Measurements from ENCODE around the gene ZBTB24.

GRCh38 chr6:109475625-109476024 is 7.4 kb downstream of the ZBTB24 start:
- TF ChIP-seq POLR2A (IDR thresholded peaks at IDR 0.05) (no peak), POLR2AphosphoS5 (IDR thresholded peaks at IDR 0.05) (no peak)
- TF ChIP-seq, protein P1, sequence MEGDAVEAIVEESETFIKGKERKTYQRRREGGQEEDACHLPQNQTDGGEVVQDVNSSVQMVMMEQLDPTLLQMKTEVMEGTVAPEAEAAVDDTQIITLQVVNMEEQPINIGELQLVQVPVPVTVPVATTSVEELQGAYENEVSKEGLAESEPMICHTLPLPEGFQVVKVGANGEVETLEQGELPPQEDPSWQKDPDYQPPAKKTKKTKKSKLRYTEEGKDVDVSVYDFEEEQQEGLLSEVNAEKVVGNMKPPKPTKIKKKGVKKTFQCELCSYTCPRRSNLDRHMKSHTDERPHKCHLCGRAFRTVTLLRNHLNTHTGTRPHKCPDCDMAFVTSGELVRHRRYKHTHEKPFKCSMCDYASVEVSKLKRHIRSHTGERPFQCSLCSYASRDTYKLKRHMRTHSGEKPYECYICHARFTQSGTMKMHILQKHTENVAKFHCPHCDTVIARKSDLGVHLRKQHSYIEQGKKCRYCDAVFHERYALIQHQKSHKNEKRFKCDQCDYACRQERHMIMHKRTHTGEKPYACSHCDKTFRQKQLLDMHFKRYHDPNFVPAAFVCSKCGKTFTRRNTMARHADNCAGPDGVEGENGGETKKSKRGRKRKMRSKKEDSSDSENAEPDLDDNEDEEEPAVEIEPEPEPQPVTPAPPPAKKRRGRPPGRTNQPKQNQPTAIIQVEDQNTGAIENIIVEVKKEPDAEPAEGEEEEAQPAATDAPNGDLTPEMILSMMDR (IDR thresholded peaks at IDR 0.05) = no peak

Measured in prostate gland (tissue), 2 donors.